ENCODE data around the gene SH3PXD2A. TPM values are rescaled to one million over a fixed set of nuclear protein-coding genes. Genes with fewer than 3 reads are reported as not detected.
"Not testable (repeated sequence)": the region's sequence is repeated elsewhere in the genome, so short reads cannot be mapped to it uniquely, and the experiment has no call there.

SH3PXD2A gene
- total RNA-seq, 3 donors from 2014 or later: 14.3 to 30.5 (median 14.7) TPM

DNA sequence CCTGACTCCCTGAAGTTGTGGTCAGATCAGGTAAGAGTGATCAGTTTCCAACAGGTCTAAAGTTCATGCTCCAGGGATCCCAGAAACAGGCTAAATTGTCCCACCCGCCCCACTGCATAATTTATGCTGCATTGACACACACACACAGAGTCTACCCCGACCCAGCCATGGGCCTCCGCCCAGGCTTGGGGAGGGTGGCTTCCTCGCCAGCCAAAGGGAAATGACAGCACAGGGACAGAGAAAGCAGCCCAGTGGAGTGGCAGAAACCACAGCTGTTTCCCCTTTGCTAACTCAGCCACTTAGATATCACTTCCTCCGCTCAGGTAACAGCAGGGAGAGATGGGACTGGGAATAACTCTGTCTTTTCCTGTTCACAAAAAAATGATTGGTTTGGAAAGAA, 9.4 kb downstream of the SH3PXD2A start:
- no peak for DNase-seq (ENCODE audit: low spot score in 2 of 2)
- Histone ChIP-seq H3K4me3 (no peak overlapping the region), H3K27me3 (no peaks in the 10 kb centered on the region), H3K36me3 (no peaks in the 10 kb centered on the region), H3K9me3 (no peaks in the 10 kb centered on the region), H3K4me1 (peaks cover 7 to 13% of the 10 kb centered on the region in 2 donors), H3K27ac (no peak overlapping the region)
- TF ChIP-seq, protein P1, sequence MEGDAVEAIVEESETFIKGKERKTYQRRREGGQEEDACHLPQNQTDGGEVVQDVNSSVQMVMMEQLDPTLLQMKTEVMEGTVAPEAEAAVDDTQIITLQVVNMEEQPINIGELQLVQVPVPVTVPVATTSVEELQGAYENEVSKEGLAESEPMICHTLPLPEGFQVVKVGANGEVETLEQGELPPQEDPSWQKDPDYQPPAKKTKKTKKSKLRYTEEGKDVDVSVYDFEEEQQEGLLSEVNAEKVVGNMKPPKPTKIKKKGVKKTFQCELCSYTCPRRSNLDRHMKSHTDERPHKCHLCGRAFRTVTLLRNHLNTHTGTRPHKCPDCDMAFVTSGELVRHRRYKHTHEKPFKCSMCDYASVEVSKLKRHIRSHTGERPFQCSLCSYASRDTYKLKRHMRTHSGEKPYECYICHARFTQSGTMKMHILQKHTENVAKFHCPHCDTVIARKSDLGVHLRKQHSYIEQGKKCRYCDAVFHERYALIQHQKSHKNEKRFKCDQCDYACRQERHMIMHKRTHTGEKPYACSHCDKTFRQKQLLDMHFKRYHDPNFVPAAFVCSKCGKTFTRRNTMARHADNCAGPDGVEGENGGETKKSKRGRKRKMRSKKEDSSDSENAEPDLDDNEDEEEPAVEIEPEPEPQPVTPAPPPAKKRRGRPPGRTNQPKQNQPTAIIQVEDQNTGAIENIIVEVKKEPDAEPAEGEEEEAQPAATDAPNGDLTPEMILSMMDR (IDR thresholded peaks at IDR 0.05): no peak
- TF ChIP-seq POLR2A (IDR thresholded peaks at IDR 0.05) (no peak), POLR2AphosphoS5 (IDR thresholded peaks at IDR 0.05) (no peak)
- intact Hi-C loops (cut with DNase I; ENCODE audit: low total_unique reads): no loop called here

GRCh38 chr10:103845346-103845745, 10.0 kb downstream of the SH3PXD2A start:
- H3K9me3 ChIP-seq; H3K27ac ChIP-seq; DNase-seq (ENCODE audit: low spot score in 2 of 2); H3K4me3 ChIP-seq; H3K36me3 ChIP-seq; intact Hi-C loops (cut with DNase I; ENCODE audit: low total_unique reads); H3K27me3 ChIP-seq: not testable (repeated sequence)
- H3K4me1 ChIP-seq: peaks cover 7 to 13% of the 10 kb centered on the region in 2 donors

DNA sequence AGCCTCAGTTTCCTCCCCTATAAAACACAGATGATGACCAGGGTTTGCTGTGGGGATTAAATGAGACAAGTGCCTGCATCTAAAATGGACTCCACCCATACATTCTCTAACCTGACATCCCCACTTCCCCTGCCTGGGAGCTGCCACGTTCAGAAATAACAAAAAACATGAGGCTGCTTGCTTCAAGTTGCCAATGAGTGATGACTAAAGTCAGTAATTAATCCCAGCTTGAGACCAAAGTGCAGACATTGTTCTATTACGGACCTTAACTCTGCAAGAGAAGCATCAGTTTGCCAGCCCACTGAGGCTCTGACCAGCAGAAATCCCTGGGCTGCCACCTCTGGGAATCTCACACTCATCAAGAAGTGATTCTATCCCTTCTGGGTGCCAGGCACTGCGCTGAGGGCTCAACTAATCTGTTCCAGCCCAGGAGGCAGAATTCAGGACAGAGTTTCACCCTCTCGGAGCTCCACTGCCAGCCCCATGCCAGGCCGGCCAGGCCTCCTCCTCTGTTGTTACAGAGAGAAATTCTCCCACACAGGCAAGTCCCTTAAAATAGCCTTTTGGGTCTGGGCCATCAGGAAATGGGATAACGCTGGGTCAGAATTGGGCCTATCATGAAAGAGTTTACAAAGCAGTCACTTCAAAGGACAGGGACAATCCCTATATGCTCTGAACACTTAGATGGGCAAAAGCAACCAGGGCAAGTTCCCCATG, 11.4 kb downstream of the SH3PXD2A start:
- no peaks in the 10 kb centered on the region for H3K9me3 ChIP-seq
- TF ChIP-seq, protein P1 (IDR thresholded peaks at IDR 0.05): no peak
- TF ChIP-seq POLR2AphosphoS5 (IDR thresholded peaks at IDR 0.05) (no peak), POLR2A (IDR thresholded peaks at IDR 0.05) (no peak)
- intact Hi-C loops (cut with DNase I; ENCODE audit: low total_unique reads): no loop called here
- no peaks in the 10 kb centered on the region for H3K36me3 ChIP-seq
- H3K27ac ChIP-seq: peak overlapping the region; percentile 67 to 74
- no peak for DNase-seq (ENCODE audit: low spot score in 2 of 2)
- H3K27me3 ChIP-seq: no peaks in the 10 kb centered on the region
- no peak overlapping the region for H3K4me3 ChIP-seq
- peaks cover 7 to 13% of the 10 kb centered on the region in 2 donors for H3K4me1 ChIP-seq

- Histone ChIP-seq H3K4me1 (peaks cover 7 to 13% of the 10 kb centered on the region in 2 donors), H3K27ac (no peak overlapping the region), H3K27me3 (no peaks in the 10 kb centered on the region), H3K4me3 (no peak overlapping the region), H3K36me3 (no peaks in the 10 kb centered on the region), H3K9me3 (no peaks in the 10 kb centered on the region)
- TF ChIP-seq POLR2AphosphoS5 (IDR thresholded peaks at IDR 0.05) (no peak), POLR2A (IDR thresholded peaks at IDR 0.05) (no peak)
- TF ChIP-seq, protein P1 (IDR thresholded peaks at IDR 0.05): no peak
- intact Hi-C loops (cut with DNase I; ENCODE audit: low total_unique reads): no loop called here
- no peak for DNase-seq (ENCODE audit: low spot score in 2 of 2)
Measured at GRCh38 chr10:103843045-103843444, 12.3 kb downstream of the SH3PXD2A start.

DNA sequence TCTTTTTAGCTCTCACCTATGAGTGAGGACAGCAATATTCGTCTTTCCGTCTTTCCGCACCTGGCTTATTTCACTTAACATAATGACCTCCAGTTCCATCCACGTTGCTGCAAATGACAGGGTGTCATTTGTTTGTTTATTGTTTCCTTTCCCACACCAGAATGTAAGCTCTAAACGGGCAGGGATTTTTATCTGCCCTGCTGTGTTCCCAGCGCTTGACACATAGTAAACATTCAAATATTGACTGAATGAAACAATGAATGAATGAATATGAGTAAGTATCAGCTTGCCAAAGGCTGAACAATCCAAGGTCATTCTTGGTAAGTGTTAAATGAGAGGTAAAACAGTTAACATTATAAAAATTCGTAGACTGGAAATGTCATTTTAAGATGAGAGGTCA, 12.8 kb downstream of the SH3PXD2A start:
- H3K4me1 ChIP-seq: peaks cover 7 to 13% of the 10 kb centered on the region in 2 donors
- TF ChIP-seq, protein P1 (IDR thresholded peaks at IDR 0.05): no peak
- TF ChIP-seq POLR2A (IDR thresholded peaks at IDR 0.05): no peak
- no peak for TF ChIP-seq POLR2AphosphoS5 (IDR thresholded peaks at IDR 0.05)

More for the DNA sequence above, 12.8 kb downstream of the SH3PXD2A start:
- intact Hi-C loops (cut with DNase I; ENCODE audit: low total_unique reads): no loop called here
- no peaks in the 10 kb centered on the region for H3K36me3 ChIP-seq
- no peaks in the 10 kb centered on the region for H3K9me3 ChIP-seq
- no peak overlapping the region for H3K4me3 ChIP-seq
- H3K27ac ChIP-seq: no peak overlapping the region
- no peaks in the 10 kb centered on the region for H3K27me3 ChIP-seq
- DNase-seq (ENCODE audit: low spot score in 2 of 2): no peak
